GM18505 (cell line): Measurements from ENCODE around the gene ZYG11A.

Experiments
- ATAC-seq: cut with Tn5 transposase; IDR thresholded peaks from one replicate; pipeline ENCODE4 v1.9.1; 2021; ENCODE audit not compliant: unreplicated experiment
- POLR2A ChIP-seq: IDR thresholded peaks from 4 replicates; pipeline ENCODE4 v1.6.1; 2011; ENCODE audit warnings: borderline replicate concordance; ENCODE audit not compliant: insufficient read depth, insufficient read length; ENCODE audit errors: extremely low read depth

Gene ZYG11A

DNA sequence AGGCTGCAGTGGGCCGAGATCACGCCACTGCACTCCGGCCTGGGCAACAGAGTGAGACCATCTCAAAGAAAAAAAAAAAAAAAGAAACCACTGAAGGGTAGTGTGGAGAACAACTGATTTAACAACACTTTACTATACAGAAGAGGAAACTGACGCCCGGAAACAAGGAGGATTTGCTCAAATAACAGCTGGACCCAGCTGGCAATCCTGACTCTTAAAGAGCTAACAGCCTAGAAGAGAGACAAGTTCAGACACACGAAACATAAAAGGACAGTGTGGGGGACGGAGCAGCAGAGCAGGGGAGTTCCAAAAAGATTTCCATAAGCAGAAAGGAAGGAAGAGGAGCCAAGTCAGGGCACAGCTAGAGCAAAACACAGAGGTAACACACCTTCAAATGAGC, 74.6 kb downstream of the ZYG11A start:
- ATAC-seq: no peak
- no peak for TF ChIP-seq POLR2A

- TF ChIP-seq POLR2A: no peak
- no peak for ATAC-seq
Measured at GRCh38 chr1:52917581-52917980, 75.0 kb downstream of the ZYG11A start.

DNA sequence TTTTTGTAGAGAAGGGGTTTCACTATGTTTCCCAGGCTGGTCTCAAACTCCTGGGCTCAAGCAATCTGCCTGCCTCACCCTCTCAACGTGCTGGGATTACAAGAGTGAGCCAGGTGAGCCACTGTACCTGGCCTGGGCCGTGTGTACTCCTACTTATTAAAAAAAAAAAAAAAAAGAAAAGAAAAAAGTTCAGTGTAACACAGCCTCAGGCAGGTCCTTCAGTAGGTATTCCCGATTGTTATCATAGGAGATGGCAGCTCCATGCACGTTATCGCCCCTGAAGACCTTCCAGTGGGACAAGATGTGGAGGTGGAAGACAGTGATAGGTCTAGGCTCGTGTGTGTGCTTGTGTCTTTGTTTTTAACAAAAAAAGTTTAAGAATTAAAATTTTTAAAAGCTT, 75.6 kb downstream of the ZYG11A start:
- no peak for ATAC-seq
- no peak for TF ChIP-seq POLR2A

GRCh38 chr1:52919051-52919722, 76.6 kb downstream of the ZYG11A start:
- ATAC-seq: no peak
- TF ChIP-seq POLR2A: no peak

DNA sequence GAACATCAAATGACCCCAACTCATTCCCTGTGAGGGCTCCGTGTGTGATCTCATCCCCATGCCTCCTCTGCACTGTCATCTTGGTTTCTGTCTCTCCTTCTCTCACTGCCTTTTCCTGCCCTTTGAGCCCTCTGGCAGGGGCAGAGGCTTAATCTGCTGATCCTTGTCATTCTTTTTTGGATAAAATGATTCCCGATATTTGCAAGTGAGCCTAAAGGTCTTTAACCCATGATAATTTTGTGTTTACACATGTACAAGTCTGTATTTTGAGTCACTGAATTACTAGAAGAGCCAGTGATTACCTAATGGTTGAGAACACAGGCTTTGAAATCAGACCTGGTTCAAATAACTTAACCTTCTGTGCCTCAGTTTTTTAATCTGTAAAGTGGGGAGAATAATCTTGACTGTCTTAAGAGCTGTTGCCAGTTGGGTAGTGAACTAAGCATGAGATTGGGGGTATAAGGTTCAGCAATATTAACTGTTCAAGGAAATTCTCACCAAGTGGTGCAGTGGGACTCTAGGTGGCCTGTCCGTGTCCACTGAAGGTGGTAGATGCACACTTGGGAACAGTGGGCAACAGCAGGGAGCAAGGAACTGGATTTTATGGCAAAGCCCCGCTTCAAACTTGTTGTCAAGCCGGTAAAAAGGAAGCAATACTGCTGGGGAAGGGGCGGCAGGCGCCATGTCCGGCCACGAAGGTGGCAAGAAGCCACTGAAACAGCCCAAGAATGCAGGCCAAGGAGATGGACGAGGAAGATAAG, 77.3 kb downstream of the ZYG11A start:
- no peak for TF ChIP-seq POLR2A
- ATAC-seq: no peak

- no peak for TF ChIP-seq POLR2A
- no peak for ATAC-seq
Measured at GRCh38 chr1:52920791-52921291, 78.3 kb downstream of the ZYG11A start.

DNA sequence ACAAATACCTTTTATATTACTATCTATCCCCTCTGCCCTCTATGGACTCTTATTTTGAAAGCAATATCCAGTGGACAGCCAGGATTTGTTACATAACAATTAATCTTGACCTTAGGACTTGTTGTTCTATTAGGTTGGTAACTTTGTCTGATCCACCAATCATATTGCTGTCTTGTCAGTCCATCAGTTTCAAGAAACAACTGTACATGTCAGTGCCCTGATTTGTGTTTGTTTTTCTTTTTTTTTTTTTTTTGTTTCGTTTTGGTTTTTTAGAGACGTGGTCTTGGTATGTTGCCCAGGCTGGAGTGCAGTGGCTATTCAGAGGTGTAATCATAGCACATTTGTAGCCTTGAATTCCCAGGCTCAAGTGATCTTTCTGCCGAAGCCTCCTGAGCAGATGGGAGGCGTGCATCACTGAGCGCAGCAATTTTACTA, 83.0 kb downstream of the ZYG11A start:
- no peak for TF ChIP-seq POLR2A
- no peak for ATAC-seq

DNA sequence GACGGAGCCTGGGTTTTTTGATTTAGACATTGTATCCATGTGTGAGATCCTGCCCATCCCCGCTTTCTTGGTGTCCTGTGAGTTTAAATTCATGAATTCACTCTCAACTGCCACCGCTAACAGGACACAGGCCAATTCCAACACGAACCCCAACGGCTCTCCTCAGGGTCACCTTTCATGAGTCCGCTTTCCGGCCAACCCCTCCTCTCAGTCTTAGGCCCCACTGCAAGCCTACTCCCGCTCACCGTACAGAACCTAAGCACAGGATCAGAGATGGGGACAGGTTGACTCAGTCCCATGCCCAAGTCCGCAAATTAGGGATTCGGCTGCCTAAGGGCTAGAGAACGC, 84.3 kb downstream of the ZYG11A start:
- peak; percentile 20 for ATAC-seq

DNA sequence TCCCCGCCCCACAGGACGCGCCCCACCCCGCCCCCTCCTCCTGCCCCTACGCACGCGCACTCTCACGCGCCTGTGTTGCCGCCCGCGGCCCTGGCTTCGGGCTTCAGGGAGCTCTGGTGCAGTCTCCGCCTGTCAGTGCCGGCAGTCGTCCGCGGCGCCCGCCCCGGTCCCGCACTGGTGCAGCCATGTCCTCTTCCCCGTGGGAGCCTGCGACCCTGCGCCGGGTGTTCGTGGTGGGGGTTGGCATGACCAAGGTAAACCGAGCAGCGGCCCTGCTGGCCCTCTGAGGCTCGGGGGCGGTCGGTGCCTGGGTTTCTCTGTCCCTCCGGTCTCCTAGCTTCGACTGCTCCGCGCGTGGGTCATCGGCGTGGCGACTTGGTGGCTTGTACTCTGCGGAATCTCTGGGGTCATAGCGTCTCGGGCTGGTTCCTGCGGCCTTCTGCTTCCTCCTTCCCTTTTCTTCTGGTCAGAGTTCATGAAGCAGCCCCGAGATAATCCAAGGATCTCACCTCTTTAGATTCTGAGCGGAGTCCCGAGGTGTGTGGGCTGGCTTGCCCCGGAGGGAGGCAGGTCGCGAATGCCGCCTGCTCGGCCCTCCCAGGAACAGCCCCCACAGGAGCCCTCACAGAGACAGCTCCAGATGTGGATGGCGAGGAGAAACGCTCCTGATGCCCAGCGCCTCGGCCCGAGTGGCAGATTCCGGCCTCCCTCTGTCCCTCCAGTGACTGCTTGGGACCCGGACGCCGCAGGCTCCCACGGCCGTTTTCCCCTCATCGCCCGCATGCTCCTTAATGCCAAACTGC, 84.9 kb downstream of the ZYG11A start, which contains the start of gene SCP2:
Gene SCP2, plus strand, starts transcription at position 65 of the 803 bp plus-strand sequence. Its CDS starts 121 bp downstream, at position 186.
- peak; percentile 68 for ATAC-seq
- TF ChIP-seq POLR2A: peak; percentile 55

More for the DNA sequence above, 84.3 kb downstream of the ZYG11A start:
- no peak for TF ChIP-seq POLR2A

DNA sequence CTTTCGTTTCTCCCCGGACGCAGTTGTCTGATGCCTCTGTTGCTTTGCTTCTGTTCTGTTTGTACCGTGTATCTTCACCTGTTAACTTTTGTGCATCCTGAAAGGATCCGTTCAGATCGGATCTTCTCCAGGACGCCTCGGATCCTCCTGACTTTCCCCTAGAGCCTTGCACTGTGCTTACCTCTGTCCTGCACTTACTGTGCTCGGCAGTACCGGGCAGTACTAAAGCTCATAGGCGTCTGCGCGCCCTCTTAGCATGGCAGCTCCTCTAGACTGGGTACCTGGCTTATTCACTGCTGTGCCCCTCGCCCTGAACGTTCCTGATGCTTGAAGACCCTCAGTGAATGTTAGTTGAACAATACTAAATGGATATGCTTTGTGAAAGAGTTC, 85.5 kb downstream of the ZYG11A start:
- ATAC-seq: no peak

GRCh38 chr1:52929019-52929418, 86.5 kb downstream of the ZYG11A start:
- TF ChIP-seq POLR2A: no peak
- no peak for ATAC-seq

More for the DNA sequence above, 85.5 kb downstream of the ZYG11A start:
- no peak for TF ChIP-seq POLR2A

GRCh38 chr1:52937433-52938182, 95.0 kb downstream of the ZYG11A start:
- no peak for ATAC-seq
- no peak for TF ChIP-seq POLR2A

DNA sequence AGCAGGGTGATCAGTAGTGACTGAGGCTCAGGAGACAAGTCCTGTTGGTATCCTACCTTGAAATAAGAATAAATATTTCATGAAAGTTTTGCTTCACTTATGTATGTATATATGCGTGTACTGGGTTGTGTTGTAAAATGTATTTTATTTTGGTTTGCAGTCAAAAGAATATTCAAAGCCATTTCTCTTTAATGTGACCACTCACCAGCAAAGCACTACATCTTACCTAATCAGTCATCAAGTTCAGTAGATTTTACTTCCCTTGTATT, 95.6 kb downstream of the ZYG11A start:
- no peak for TF ChIP-seq POLR2A
- no peak for ATAC-seq

- ATAC-seq: no peak
- TF ChIP-seq POLR2A: no peak
Measured at GRCh38 chr1:52943876-52944416, 101.4 kb downstream of the ZYG11A start.
